ENCODE data around the gene CALML6.

GRCh38 chr1:1893291-1893985 is 21.6 kb upstream of the CALML6 start:
- TF ChIP-seq, protein P1, sequence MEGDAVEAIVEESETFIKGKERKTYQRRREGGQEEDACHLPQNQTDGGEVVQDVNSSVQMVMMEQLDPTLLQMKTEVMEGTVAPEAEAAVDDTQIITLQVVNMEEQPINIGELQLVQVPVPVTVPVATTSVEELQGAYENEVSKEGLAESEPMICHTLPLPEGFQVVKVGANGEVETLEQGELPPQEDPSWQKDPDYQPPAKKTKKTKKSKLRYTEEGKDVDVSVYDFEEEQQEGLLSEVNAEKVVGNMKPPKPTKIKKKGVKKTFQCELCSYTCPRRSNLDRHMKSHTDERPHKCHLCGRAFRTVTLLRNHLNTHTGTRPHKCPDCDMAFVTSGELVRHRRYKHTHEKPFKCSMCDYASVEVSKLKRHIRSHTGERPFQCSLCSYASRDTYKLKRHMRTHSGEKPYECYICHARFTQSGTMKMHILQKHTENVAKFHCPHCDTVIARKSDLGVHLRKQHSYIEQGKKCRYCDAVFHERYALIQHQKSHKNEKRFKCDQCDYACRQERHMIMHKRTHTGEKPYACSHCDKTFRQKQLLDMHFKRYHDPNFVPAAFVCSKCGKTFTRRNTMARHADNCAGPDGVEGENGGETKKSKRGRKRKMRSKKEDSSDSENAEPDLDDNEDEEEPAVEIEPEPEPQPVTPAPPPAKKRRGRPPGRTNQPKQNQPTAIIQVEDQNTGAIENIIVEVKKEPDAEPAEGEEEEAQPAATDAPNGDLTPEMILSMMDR (IDR thresholded peaks at IDR 0.05), result no peak
- no peak for TF ChIP-seq POLR2A (IDR thresholded peaks at IDR 0.05)

All from vagina (tissue), 2 donors.